A673 (cell line): Measurements from ENCODE around the gene ADAMTS9.

Experiments
- EZH2 ChIP-seq: fragments of 200-600 bp; sonication (generic); IDR thresholded peaks from 2 replicates; pipeline ENCODE4 v1.6.1; 2017; ENCODE audit warnings: borderline replicate concordance, low read depth, mild to moderate bottlenecking, mixed read lengths, antibody characterized with exemption, low read length; ENCODE audit not compliant: poor library complexity, severe bottlenecking
- TF ChIP-seq, protein P1 (sequence below): fragments of 300-800, 200-600 bp; sonication (generic); conservative IDR thresholded peaks from 2 replicates; pipeline ENCODE4 v1.5.1; 2017; ENCODE audit warnings: low read depth, mild to moderate bottlenecking, antibody characterized with exemption, low read length, moderate library complexity, mixed read lengths

DNA sequence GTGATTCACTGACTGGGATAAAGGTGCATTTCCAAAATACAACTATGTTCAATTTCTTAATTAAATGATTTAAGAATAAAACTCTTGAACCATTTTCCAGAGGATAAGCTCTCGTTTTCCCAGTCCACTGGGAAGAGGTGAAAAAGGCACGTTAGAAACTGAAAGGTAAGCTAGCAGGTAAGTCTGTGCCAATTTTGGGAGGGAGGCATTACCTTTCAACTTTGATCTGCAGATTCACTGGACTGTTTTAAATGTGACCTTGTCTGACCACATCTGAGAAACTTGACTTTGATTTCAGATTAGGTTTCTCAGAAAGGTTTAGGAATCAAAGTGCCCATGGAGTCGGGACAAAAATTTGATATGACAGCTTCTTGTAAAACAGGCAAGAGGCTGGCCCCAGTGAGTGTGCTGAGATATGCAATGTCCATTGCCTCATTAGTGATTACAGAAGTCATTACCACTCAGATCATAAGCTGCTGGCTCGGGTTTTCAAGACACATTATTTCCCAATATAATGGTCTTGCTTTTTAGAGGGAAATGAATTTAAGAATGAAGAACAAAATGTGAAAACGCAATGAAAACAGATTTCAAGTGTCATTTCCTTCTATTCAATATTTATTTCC, 118.8 kb downstream of the ADAMTS9 start:
- TF ChIP-seq, protein P1, sequence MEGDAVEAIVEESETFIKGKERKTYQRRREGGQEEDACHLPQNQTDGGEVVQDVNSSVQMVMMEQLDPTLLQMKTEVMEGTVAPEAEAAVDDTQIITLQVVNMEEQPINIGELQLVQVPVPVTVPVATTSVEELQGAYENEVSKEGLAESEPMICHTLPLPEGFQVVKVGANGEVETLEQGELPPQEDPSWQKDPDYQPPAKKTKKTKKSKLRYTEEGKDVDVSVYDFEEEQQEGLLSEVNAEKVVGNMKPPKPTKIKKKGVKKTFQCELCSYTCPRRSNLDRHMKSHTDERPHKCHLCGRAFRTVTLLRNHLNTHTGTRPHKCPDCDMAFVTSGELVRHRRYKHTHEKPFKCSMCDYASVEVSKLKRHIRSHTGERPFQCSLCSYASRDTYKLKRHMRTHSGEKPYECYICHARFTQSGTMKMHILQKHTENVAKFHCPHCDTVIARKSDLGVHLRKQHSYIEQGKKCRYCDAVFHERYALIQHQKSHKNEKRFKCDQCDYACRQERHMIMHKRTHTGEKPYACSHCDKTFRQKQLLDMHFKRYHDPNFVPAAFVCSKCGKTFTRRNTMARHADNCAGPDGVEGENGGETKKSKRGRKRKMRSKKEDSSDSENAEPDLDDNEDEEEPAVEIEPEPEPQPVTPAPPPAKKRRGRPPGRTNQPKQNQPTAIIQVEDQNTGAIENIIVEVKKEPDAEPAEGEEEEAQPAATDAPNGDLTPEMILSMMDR: no peak
- TF ChIP-seq EZH2: no peak
